ENCODE results near the gene ZC3H7B.

DNA sequence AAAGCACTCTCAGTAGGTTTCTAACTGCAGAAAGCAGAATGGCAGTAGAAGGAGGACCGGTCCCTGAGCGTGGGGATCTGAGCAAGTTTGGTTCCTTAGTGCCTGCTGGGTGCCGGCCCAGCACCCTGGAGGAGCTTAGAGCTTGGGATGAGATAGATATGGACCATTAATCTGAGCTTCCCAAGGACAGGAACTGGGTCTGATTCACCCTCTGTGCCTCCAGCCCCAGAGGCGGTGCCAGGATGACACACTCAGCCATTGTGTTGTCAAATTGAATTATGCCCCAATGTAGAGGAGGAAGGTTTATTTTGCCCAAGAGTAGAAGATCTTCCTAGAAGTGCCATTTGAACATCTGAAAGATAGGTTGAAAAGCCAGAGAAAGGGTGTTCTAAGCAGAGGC lies 4.3 kb downstream of the ZC3H7B start:
- TF ChIP-seq, protein P1, sequence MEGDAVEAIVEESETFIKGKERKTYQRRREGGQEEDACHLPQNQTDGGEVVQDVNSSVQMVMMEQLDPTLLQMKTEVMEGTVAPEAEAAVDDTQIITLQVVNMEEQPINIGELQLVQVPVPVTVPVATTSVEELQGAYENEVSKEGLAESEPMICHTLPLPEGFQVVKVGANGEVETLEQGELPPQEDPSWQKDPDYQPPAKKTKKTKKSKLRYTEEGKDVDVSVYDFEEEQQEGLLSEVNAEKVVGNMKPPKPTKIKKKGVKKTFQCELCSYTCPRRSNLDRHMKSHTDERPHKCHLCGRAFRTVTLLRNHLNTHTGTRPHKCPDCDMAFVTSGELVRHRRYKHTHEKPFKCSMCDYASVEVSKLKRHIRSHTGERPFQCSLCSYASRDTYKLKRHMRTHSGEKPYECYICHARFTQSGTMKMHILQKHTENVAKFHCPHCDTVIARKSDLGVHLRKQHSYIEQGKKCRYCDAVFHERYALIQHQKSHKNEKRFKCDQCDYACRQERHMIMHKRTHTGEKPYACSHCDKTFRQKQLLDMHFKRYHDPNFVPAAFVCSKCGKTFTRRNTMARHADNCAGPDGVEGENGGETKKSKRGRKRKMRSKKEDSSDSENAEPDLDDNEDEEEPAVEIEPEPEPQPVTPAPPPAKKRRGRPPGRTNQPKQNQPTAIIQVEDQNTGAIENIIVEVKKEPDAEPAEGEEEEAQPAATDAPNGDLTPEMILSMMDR (optimal IDR thresholded peaks at IDR 0.05 in 1 of 3, IDR thresholded peaks at IDR 0.05 in 1 of 3, conservative IDR thresholded peaks at IDR 0.05 in 1 of 3; ENCODE audit: extremely low read depth in 1 of 3, insufficient read depth in 2 of 3, low read length in 3 of 3), result no peak
- TF ChIP-seq EZH2 (IDR thresholded peaks at IDR 0.05; ENCODE audit: low read length), result no peak

Measured in keratinocyte (primary cell).